Activated CD4-positive, alpha-beta T cell treated with anti-CD3 and anti-CD28 coated beads, Interleukin-2, amount 50 U/mL, for 24 hours (primary cell): Measurements from ENCODE around the gene FHOD1.

ENCODE experiments used
- DNase-seq, 2 donors: peaks; one replicate each; pipeline ENCODE4 v3.0.0-alpha.2; 2020; ENCODE audit warnings: low read depth in 1 of 2, low spot score in 1 of 2

The FHOD1 gene

GRCh38 chr16:67210069-67210937 is 37.0 kb downstream of the FHOD1 start:
- DNase-seq: no peak

- no peak for DNase-seq
Measured at GRCh38 chr16:67209565-67209964, 37.7 kb downstream of the FHOD1 start.

- DNase-seq: no peak
Measured at GRCh38 chr16:67208154-67208896, 39.0 kb downstream of the FHOD1 start.

- no peak for DNase-seq
Measured at GRCh38 chr16:67207249-67208091, 39.8 kb downstream of the FHOD1 start.

GRCh38 chr16:67206838-67207248 is 40.4 kb downstream of the FHOD1 start:
- no peak for DNase-seq

- no peak for DNase-seq
Measured at GRCh38 chr16:67206129-67206837, 41.0 kb downstream of the FHOD1 start.

- no peak for DNase-seq
Measured at GRCh38 chr16:67204076-67204475, 43.2 kb downstream of the FHOD1 start.

- no peak for DNase-seq
Measured at GRCh38 chr16:67202956-67203493, 44.3 kb downstream of the FHOD1 start.

- DNase-seq: no peak
Measured at GRCh38 chr16:67202426-67202825, 44.9 kb downstream of the FHOD1 start.

GRCh38 chr16:67201411-67202345 is 45.6 kb downstream of the FHOD1 start:
- DNase-seq: no peak

- no peak for DNase-seq
Measured at GRCh38 chr16:67200491-67200890, 46.8 kb downstream of the FHOD1 start.

- DNase-seq: no peak
Measured at GRCh38 chr16:67199808-67200198, 47.5 kb downstream of the FHOD1 start.

GRCh38 chr16:67199011-67199807 is 48.1 kb downstream of the FHOD1 start, which contains the start of gene ELMO3:
TSS of gene ELMO3 (plus strand) at chr16:67199131. CDS start at chr16:67199327, 196 bp downstream.
- no peak for DNase-seq

- no peak for DNase-seq
Measured at GRCh38 chr16:67198238-67198734, 49.0 kb downstream of the FHOD1 start.

GRCh38 chr16:67197704-67198103 is 49.6 kb downstream of the FHOD1 start:
- no peak for DNase-seq

- no peak for DNase-seq
Measured at GRCh38 chr16:67196881-67197280, 50.4 kb downstream of the FHOD1 start.

- DNase-seq: no peak
Measured at GRCh38 chr16:67195676-67196075, 51.6 kb downstream of the FHOD1 start.

GRCh38 chr16:67194260-67194659 is 53.0 kb downstream of the FHOD1 start:
- DNase-seq: no peak
